ENCODE data around the gene LRMDA. TPM values are rescaled to one million over a fixed set of nuclear protein-coding genes. Genes with fewer than 3 reads are reported as not detected.

Gene LRMDA
- total and polyA plus RNA-seq, 2 donors from 2014 or later: 23.2 to 48.6 TPM

DNA sequence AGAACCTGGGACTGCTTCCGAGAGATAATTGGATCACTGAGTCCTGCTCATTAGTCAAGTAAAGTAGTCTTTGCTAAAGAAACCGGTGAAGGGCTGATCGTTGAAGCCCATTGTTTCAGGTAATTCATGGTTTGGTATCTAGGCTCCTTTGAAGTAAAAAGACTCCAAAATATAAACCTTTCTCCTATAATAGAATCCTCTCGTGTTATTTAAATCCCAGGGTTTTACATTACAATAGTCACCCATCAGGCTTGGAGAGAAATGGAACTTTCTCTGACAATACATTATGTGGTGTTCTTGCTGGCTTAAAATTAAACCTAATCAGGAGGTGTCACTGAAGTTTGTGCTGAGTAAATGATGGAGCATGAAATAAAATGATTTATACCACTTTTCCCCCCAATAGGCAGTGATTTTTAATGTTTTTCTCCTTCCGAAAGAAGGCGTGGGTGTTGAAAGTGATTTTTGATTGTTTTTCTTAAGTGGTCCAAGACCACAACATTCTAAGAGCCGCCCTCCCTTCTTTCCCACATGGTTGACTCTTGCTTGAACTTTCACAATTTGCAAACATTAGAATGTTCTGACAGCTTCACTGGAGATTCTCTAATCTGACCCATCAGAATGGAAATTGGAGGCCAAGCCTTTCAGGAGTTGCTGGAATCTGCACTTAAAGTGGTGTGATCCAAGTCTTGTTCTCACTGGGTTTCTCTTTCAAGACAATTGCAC, 44.2 kb downstream of the LRMDA start:
- peak in 2 of 5 donors; percentile 35 to 52 for DNase-seq
- H3K27ac ChIP-seq (ENCODE audit: low read depth in 2 of 2, low read length in 2 of 2): no peak overlapping the region
- FAIRE-seq: no peak
- no peaks in the 10 kb centered on the region for H3K9me3 ChIP-seq (ENCODE audit: control insufficient read depth in 2 of 3, insufficient read depth in 1 of 3, low read length in 3 of 3)
- TF ChIP-seq, protein P1, sequence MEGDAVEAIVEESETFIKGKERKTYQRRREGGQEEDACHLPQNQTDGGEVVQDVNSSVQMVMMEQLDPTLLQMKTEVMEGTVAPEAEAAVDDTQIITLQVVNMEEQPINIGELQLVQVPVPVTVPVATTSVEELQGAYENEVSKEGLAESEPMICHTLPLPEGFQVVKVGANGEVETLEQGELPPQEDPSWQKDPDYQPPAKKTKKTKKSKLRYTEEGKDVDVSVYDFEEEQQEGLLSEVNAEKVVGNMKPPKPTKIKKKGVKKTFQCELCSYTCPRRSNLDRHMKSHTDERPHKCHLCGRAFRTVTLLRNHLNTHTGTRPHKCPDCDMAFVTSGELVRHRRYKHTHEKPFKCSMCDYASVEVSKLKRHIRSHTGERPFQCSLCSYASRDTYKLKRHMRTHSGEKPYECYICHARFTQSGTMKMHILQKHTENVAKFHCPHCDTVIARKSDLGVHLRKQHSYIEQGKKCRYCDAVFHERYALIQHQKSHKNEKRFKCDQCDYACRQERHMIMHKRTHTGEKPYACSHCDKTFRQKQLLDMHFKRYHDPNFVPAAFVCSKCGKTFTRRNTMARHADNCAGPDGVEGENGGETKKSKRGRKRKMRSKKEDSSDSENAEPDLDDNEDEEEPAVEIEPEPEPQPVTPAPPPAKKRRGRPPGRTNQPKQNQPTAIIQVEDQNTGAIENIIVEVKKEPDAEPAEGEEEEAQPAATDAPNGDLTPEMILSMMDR (IDR thresholded peaks at IDR 0.05; ENCODE audit: borderline replicate concordance, extremely low read depth, insufficient read depth): no peak
- intact Hi-C loops (cut with DNase I): no loop called here
- no peaks in the 10 kb centered on the region for H3K36me3 ChIP-seq (ENCODE audit: control insufficient read depth in 2 of 3, insufficient read depth in 3 of 3, low read length in 3 of 3)
- no peak overlapping the region for H3K4me3 ChIP-seq (ENCODE audit: low read length in 3 of 3)
- no peak overlapping the region for H3K9ac ChIP-seq (ENCODE audit: low read length in 3 of 3)
- H3K27me3 ChIP-seq (ENCODE audit: control insufficient read depth, insufficient read depth, low read length): no peaks in the 10 kb centered on the region
- H3K4me1 ChIP-seq (ENCODE audit: control insufficient read depth in 2 of 3, insufficient read depth in 2 of 3, low read depth in 1 of 3, low read length in 3 of 3): no peaks in the 10 kb centered on the region

- no peak for FAIRE-seq
- Histone ChIP-seq H3K9me3 (ENCODE audit: control insufficient read depth in 2 of 3, insufficient read depth in 1 of 3, low read length in 3 of 3) (no peaks in the 10 kb centered on the region), H3K36me3 (ENCODE audit: control insufficient read depth in 2 of 3, insufficient read depth in 3 of 3, low read length in 3 of 3) (no peaks in the 10 kb centered on the region), H3K27ac (ENCODE audit: low read depth in 2 of 2, low read length in 2 of 2) (no peak overlapping the region), H3K4me3 (ENCODE audit: low read length in 3 of 3) (no peak overlapping the region), H3K9ac (ENCODE audit: low read length in 3 of 3) (no peak overlapping the region), H3K4me1 (ENCODE audit: control insufficient read depth in 2 of 3, insufficient read depth in 2 of 3, low read depth in 1 of 3, low read length in 3 of 3) (no peaks in the 10 kb centered on the region), H3K27me3 (ENCODE audit: control insufficient read depth, insufficient read depth, low read length) (no peaks in the 10 kb centered on the region)
- DNase-seq: no peak
- TF ChIP-seq, protein P1 (IDR thresholded peaks at IDR 0.05; ENCODE audit: borderline replicate concordance, extremely low read depth, insufficient read depth): no peak
- intact Hi-C loops (cut with DNase I): no loop called here
Observed at GRCh38 chr10:75476569-75476968, 45.1 kb downstream of the LRMDA start.

- intact Hi-C loops (cut with DNase I): no loop called here
- FAIRE-seq (no peak), DNase-seq (no peak)
- no peak overlapping the region for H3K27ac ChIP-seq (ENCODE audit: low read depth in 2 of 2, low read length in 2 of 2)
- H3K36me3 ChIP-seq (ENCODE audit: control insufficient read depth in 2 of 3, insufficient read depth in 3 of 3, low read length in 3 of 3): no peaks in the 10 kb centered on the region
- no peaks in the 10 kb centered on the region for H3K4me1 ChIP-seq (ENCODE audit: control insufficient read depth in 2 of 3, insufficient read depth in 2 of 3, low read depth in 1 of 3, low read length in 3 of 3)
- H3K9ac ChIP-seq (ENCODE audit: low read length in 3 of 3): no peak overlapping the region
- H3K9me3 ChIP-seq (ENCODE audit: control insufficient read depth in 2 of 3, insufficient read depth in 1 of 3, low read length in 3 of 3): no peaks in the 10 kb centered on the region
- H3K27me3 ChIP-seq (ENCODE audit: control insufficient read depth, insufficient read depth, low read length): no peaks in the 10 kb centered on the region
- no peak overlapping the region for H3K4me3 ChIP-seq (ENCODE audit: low read length in 3 of 3)
- TF ChIP-seq, protein P1 (IDR thresholded peaks at IDR 0.05; ENCODE audit: borderline replicate concordance, extremely low read depth, insufficient read depth): no peak
Observed at GRCh38 chr10:75476985-75477384, 45.6 kb downstream of the LRMDA start.
